GM19395 (cell line): ENCODE results near the gene MT1F.

Experiments used
- ATAC-seq: cut with Tn5 transposase; IDR thresholded peaks from one replicate; pipeline ENCODE4 v1.9.1; 2021; ENCODE audit warnings: mild to moderate bottlenecking, moderate library complexity; ENCODE audit not compliant: unreplicated experiment

Gene MT1F

DNA sequence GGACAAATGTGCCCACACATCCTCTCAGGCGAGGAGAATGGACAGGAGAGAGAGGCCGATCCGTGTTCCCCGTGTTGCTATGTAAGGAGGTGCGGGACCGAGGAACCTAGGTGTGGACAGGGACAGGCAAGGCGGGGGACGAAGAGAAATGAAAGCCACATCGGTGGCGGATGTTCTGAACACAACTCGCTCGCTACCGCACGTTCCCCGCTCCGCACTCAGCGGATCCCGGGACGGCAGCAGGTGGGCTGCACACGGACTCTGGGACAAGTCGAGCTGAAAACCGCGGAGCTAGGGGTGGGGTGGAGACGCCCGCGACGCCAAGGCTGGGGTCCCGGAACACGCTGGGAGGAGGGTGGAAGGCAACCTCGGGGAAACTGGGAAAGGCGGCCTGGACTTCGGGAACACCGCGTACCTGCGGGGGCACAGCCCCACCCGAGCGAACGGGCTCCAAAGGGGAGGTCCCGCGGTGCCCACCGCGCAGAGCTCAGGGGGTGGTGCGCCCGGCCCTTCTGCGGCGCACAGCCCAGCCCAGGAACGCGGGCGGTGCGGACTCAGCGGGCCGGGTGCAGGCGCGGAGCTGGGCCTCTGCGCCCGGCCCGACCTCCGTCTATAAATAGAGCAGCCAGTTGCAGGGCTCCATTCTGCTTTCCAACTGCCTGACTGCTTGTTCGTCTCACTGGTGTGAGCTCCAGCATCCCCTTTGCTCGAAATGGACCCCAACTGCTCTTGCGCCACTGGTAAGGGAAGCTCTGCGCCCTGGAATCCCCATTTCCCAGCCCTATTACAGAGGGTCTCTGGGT, 32.4 kb upstream of the MT1F start, which contains the start of gene MT1E:
Gene MT1E (plus strand): TSS at position 642 of the 803 bp plus-strand sequence. CDS start 71 bp downstream, at position 713.
- ATAC-seq, result no peak

DNA sequence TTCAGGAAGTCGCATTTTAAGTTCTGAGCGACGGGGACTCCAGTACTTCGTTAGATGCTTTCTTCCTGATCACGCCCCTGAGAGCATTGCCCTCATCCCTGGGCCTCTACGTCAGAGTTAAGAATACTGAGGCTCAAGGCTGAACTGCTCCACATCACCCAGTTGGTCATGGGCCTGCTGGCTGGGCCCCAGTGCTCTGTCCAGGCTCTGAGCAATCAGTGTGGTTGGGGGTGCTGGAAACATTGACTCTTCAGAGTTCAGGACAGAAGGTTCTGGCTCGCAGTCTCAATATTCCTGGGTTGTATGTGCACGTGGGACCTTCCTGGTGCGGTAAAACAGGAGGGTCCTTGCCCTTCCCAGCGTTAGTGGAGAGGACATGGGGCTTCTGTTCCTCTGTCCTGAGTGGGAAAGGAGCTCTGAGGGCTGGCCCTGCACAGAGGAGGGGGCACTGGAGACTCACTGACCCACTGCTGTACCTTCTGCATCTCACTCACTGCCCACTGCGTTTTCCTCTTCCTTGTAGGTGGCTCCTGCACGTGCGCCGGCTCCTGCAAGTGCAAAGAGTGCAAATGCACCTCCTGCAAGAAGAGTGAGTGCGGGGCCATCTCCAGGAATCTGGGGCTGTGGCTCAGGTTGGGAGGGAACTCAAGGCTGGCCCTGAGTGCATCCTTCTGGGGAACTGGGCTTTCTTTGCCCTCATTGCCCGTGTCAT, 31.7 kb upstream of the MT1F start:
- ATAC-seq, result no peak

DNA sequence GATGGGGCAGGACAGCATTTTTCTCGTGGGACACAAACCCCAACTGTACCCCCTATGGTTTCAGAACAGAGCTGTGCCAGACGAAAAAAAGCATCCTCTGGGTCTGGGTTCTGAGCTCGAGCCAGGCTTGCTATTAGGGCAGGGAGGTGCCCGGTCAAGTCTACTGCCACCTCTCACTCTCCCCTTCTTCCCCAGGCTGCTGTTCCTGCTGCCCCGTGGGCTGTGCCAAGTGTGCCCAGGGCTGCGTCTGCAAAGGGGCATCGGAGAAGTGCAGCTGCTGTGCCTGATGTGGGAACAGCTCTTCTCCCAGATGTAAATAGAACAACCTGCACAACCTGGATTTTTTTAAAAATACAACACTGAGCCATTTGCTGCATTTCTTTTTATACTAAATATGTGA, 31.1 kb upstream of the MT1F start:
- ATAC-seq, result no peak

DNA sequence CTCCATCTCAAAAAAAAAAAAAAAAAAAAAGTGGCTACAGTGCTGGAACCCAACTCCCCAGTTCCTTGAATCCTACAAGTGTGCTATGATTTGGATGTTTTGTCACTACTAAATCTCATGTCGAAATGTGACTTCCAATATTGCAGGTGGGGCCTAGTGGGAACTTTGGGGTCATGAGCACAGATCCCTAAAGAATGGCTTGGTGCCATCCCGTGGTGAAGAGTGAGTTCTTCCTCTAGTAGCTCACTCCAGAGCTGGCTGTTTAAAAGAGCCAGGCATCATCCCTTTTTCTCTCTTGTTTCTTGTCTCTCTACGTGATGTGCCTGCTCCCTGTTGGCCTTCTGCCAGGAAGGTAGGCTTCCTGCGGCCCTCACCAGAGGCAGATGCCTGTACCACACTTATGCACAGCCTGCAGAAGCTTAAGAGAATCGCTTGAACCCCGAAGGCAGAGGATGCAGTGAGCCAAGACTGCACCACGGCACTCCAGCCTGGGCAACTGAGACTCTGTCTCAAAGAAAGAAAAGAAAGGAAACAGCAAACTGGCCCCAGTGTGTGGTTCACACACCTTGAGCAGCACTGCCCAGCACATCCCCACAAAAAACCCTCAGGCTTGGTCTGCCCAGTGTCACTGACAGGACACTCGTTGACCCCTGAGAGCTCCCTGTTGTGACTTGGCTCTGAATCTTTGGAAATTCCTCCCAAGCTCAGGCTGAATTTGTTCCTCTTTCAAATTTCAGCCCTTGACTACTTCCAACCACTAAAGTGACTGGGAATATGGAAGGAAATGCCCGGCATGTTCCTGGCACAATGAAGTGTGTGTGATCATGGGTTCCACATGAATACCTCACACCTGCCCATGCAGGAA, 29.0 kb upstream of the MT1F start:
- ATAC-seq, result no peak

DNA sequence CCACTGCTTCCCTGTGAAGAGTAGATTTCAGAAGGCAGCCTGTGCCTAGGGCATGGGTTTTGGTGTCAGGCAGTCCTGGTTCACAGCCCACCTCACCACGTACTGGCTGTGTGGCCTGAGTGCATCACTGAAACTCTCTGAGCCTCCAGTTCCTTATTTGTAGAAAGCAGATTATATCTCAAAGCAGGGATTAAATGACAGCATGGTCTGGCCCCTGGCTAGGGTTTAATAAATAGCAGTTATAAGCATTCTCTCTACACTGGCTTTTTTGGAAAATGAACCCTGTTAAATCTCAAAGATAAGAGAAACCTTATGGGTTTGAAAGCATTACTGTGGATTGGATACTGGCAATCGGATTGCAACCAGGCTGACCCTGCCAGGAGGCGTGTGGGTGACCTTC, 28.2 kb upstream of the MT1F start:
- no peak for ATAC-seq

DNA sequence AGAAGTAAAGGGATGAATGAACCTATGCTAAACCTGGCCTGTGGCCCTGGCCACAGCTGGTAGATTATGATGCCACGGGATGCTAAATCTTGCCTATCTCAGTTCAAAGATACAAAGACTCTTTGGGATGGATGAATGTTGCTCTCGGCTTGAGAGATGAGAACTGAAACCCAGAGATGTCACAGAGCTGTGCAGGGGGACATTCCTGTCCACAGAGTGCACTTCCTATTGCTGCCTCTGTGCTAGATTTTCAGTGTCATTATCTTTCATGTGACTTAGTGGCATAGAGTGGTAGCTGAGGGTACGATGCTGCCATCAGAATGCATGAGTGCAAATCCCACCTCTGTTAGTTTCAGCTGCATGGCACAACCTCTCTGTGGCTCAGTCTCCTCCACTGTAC, 27.6 kb upstream of the MT1F start:
- peak; percentile 82 for ATAC-seq

DNA sequence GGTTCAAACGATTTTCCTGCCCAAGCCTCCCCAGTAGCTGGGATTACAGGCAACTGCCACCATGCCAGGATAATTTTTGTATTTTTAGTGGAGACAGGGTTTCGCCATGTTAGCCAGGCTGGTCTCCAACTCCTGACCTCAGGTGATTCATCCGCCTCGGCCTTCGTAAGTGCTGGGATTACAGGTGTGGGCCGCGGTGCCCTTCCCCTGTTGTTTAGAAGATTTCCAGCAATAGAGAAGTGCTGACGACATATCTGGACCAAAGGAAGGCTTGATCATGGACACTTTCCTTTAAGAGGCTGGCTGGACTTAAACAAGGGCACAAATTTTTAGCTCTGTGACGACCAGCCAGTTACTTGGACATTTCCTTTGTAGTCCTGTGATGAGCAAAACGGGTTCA, 26.6 kb upstream of the MT1F start:
- ATAC-seq, result no peak

DNA sequence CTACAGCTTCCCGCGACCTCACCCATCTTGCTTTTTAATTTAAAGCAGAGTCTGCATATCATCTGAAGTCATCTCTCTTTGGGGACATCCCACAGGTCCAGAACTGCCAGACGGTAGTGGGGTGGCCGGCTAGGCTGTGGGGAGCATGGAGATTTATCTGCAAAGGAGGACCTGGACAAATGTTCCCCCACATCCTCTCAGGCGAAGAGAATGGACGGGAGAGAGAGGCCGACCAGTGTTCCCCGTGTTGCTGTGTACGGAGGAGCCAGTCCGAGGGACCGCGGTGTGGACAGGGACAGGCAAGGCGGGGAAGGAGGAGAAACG, 26.0 kb upstream of the MT1F start:
- no peak for ATAC-seq

DNA sequence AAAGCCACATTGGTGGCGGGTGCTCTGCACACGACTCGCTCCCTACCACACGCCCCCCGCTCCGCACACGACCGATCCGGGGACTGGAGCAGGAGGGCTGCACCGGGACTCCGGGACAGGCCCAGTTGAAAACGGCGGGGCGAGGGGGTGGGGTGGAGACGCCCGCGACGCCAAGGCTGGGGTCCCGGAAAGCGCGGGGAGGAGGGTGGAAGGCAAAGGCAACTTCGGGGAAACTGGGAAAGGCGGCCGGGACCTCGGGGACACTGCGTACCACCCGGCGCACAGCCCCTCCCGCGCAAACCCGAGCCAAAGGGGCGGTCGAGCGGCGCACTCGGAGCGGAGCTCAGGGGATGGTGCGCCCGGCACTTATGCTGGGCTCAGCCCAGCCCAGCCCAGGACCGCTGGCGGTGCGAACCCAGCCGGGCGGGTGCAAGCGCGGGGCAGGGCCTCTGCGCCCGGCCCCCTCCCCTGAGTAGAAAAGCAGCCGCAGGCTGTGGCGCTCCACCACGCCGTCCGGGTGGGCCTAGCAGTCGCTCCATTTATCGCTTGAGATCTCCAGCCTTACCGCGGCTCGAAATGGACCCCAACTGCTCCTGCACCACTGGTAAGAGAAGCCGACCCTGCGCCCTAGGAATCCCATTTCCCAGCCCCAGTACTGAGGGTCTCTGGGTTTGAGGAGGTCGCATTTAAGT, 25.5 kb upstream of the MT1F start, which contains the start of gene MT1M:
Gene MT1M (plus strand): TSS at position 504 of the 692 bp plus-strand sequence. CDS start 73 bp downstream, at position 577.
- ATAC-seq, result no peak

DNA sequence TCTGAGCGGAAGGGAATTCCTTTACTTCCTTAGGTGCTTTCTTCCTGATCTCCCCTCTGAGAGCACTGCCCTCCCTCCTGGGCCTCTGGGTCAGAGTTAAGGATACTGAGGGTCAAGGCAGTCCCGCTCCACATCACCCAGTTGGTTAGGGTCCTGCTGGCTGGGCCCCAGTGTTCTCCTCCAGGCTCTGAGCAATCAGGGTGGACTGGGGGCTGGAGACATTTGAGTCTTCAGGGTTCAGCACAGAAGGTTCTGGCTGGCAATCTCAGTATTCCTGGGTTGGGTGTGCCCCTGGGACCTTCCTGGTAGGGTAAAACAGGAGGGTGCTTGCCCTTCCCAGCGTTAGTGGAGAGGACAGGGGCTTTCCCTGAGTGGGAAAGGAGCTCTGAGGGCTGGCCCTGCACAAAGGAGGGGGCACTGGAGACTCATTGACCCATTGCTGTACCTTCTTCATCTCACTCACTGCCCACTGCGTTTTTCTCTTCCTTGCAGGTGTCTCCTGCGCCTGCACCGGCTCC, 24.9 kb upstream of the MT1F start:
- no peak for ATAC-seq

DNA sequence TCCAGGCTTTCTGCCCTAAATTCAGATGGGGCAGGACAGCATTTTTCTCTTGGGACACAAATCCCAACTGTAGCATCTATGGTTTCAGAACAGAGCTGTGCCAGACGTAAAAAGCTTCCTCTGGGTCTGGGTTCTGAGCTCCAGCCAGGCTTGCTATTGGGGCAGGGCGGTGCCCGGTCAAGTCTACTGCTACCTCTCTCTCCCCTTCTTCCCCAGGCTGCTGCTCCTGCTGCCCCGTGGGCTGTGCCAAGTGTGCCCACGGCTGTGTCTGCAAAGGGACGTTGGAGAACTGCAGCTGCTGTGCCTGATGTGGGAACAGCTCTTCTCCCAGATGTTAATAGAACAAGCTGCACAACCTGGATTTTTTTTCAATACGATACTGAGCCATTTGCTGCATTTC, 24.2 kb upstream of the MT1F start:
- ATAC-seq, result no peak

DNA sequence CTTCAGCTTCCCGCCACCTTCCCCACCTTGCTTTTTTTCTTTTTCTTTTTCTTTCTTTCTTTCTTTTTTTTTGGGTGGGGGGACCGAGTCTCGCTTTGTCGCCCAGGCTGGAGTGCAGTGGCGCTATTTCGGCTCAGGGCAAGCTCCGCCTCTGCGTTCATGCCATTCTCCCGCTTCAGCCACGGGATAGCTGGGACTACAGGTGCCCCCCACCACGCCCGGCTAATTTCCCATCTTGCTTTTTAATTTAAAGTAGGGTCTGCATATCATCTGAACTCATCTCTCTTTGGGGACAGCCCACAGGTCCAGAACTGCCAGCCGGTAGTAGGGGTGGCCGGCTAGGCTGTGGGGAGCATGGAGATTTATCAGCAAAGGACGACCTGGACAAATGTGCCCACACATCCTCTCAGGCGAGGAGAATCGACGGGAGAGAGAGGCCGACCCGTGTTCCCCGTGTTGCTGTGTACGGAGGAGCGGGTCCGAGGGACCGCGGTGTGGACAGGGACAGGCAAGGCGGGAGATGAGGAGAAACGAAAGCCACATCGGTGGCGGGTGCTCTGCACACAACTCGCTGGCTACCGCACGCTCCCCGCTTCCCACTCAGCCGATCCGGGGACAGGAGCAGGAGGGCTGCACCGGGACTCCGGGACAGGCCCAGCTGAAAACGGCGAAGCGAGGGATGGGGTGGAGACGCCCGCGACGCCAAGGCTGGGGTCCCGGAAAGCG, 22.9 kb upstream of the MT1F start:
- no peak for ATAC-seq

DNA sequence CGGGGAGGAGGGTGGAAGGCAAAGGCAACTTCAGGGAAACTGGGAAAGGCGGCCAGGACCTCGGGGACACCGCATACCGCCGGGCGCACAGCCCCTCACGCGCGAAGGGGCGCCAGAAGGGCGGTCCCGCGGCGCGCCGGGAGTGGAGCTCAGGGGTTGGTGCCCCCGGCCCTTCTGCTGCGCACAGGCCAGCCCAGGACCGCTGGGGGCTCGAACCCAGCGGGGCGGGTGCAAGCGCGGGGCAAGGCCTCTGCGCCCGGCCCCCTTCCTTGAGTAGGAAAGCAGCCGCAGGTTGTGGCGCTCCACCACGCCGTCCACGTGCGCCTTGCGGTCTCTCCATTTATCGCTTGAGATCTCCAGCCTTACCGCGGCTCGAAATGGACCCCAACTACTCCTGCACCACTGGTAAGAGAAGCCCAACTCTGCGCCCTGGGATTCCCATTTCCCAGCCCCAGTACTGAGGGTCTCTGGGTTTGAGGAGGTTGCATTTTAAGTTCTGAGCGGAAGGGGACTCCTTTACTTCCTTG, 22.3 kb upstream of the MT1F start:
- ATAC-seq, result no peak

DNA sequence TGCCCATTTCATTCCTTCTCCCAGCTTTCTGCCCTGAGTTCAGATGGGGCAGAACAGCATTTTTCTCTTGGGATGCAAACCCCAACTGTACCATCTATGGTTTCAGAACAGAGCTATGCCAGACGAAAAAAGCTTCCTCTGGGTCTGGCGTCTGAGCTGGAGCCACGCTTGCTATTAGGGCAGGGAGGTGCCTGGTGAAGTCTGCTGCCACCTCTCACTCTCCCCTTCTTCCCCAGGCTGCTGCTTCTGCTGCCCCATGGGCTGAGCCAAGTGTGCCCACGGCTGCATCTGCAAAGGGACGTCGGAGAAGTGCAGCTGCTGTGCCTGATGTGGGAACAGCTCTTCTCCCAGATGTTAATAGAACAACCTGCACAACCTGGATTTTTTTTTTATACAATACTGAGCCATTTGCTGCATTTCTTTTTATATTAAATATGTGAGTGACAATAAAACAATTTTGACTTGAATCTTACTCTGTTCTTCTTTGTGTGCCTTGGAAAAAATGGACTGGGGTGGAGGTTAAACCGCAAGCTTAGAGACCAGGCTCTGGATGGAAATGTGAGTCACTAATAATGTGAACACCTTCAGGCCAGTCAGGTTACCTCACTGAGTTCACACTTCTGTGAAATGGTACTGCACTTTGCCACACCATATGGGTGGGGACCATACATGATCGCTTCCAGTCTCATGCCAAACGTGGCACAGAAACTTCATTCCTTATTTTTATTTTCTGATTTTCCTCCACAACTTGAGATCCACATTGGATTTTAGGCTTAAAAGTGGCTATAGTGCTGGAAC, 20.9 kb upstream of the MT1F start:
- ATAC-seq, result no peak

DNA sequence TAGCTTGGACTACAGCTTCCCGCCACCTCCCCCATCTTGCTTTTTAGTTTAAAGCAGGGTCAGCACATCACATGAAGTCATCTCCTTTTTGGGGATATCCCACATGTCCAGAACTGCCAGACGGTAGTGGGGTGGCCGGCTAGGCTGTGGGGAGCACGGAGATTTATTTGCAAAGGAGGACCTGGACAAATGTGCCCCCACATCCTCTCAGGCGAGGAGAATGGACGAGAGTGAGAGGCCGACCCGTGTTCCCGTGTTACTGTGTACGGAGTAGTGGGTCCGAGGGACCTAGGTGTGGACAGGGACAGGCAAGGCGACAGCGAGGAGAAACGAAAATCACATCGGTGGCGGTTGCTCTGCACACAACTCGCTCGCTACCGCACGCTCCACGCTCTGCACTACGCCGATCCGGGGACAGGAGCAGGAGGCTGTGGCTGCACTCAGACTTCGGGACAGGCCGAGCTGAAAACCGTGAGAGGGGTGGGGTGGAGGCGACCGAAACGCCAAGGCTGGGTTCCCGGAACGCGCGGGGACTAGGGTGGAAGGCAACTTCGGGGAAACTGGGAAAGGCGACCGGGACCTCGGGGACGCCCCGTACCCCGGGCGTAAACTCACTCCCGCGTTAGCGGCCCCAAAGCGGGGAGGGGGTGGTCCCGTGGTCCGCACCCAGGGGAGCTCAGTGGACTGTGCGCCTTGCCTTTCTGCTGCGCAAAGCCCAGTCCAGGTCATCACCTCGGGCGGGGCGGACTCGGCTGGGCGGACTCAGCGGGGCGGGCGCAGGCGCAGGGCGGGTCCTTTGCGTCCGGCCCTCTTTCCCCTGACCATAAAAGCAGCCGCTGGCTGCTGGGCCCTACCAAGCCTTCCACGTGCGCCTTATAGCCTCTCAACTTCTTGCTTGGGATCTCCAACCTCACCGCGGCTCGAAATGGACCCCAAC, 19.7 kb upstream of the MT1F start, which contains the start of gene MT1A:
Gene MT1A (plus strand): TSS at position 853 of the 937 bp plus-strand sequence. CDS start 73 bp downstream, at position 926.
- no peak for ATAC-seq

DNA sequence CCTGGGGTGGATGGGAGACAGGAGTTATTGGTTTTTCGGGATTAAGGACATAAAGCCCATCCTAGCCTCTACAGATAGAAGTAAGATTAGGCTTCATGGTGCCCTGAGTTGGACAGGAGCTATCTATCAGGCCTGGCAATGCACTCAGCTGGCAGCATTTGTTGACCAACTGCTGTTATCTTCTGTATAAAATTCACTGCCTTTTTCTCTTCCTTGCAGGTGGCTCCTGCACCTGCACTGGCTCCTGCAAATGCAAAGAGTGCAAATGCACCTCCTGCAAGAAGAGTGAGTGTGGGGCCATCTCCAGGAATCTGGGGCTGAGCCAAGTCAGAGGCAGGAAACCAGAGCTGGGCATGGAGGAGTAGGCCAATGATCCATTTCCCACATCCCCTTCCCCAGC, 18.7 kb upstream of the MT1F start:
- no peak for ATAC-seq

DNA sequence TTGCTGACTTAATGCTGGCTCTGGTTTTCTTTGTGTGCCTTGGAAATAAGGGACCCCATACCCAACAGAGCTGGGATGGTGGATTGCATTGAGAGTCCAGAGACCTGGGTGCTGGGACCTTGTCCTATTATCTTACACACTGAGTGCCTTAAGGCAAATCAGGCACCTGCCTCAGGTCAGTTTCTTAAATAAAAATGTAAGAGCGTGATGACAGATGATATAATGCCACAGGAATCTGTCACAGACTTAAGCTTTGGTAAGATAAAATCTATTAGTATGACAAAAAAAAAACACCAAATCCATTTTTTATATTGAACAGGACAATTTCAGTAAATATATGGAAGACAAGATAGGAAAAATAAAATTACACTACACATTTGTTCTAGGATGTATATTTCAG, 17.7 kb upstream of the MT1F start:
- no peak for ATAC-seq

DNA sequence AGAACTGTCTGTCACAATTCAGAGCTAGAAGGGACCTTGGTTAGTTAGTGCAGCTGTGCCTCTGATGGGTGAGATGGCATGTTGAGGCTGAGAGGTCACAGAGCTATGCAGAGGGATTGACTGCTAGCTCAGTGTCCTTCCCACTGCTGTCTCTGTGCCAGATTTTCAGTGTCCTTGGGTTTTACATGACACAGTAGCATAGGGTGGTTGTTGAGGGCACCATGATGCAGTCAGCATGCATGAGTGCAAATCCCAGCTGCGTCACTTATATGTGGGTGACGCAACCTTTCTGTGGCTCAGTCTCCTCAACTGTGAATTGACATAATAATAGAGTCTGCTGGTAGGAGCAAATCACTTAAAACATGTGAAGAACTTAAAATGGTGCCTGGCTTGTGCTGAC, 16.6 kb upstream of the MT1F start:
- no peak for ATAC-seq
